ENCODE data around the gene SH3BGRL2.
"Not testable (repeated sequence)": the region's sequence is repeated elsewhere in the genome, so short reads cannot be mapped to it uniquely, and the experiment has no call there.

SH3BGRL2 gene

DNA sequence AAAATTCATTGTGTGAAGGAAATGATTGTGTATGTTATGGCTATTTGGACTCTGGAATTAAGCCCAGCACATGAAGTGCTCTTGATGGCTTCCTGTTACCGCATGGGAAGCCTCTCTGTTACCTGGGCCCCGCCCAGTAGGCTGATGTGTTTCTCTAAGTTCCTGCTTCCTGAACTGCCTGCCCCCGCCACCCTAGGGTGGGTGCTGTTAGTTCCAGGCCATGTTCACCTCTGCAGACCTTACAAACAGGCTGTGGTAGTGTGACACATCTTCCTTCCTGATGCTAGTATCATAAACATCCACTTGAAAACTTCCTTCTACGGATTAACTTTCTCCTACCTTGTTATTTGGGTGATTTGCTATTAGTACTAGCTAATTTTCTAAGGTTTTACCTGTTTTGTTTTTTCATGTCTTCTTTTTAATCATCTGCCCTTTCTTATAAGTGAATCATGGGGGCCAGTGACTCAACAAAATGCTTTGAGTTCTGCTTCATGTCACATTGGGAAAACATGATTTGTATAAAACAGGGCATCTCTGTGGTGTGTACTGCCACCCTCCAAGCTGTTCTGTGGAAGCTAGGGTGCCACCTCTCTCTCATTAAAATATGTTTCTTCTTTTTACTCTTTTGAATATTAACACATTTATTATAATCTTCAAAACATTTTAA, 40.6 kb downstream of the SH3BGRL2 start:
- H3K27ac ChIP-seq = no peak overlapping the region
- no peak for TF ChIP-seq CTCF (conservative IDR thresholded peaks at IDR 0.05; ENCODE audit: low read depth)
- DNase-seq (ENCODE audit: low spot score) = peak; percentile 32
- ChIA-PET POLR2A (ENCODE audit: low non-redundant PET) (no interaction called here), CTCF (interaction anchor here (0.5 to 1.2 kb wide), 3 partner anchors 32 to 200 kb away, joined by 3 to 7 read pairs (median 3); no protein-coding TSS in a partner anchor)

GRCh38 chr6:79672631-79673111, 41.5 kb downstream of the SH3BGRL2 start:
- DNase-seq (ENCODE audit: low spot score) = peak; percentile 28
- no peak overlapping the region for H3K27ac ChIP-seq
- CTCF ChIA-PET = interaction anchor here (0.5 to 1.4 kb wide), 9 partner anchors 8 to 360 kb away, joined by 3 to 10 read pairs (median 4); no protein-coding TSS in a partner anchor
- POLR2A ChIA-PET (ENCODE audit: low non-redundant PET) = no interaction called here
- peak; percentile 53 for TF ChIP-seq CTCF (conservative IDR thresholded peaks at IDR 0.05; ENCODE audit: low read depth)

- POLR2A ChIA-PET (ENCODE audit: low non-redundant PET) = no interaction called here
- TF ChIP-seq CTCF (conservative IDR thresholded peaks at IDR 0.05; ENCODE audit: low read depth) = no peak
- no peak overlapping the region for H3K27ac ChIP-seq
- CTCF ChIA-PET = no interaction called here
- DNase-seq (ENCODE audit: low spot score) = no peak
Measured at GRCh38 chr6:79673947-79674346, 42.8 kb downstream of the SH3BGRL2 start.

- CTCF ChIA-PET = interaction anchor here (0.6 kb wide), 1 partner anchor 623 kb away, joined by 3 read pairs; no protein-coding TSS in a partner anchor
- no peak overlapping the region for H3K27ac ChIP-seq
- POLR2A ChIA-PET (ENCODE audit: low non-redundant PET) = no interaction called here
- DNase-seq (ENCODE audit: low spot score) = no peak
- no peak for TF ChIP-seq CTCF (conservative IDR thresholded peaks at IDR 0.05; ENCODE audit: low read depth)
Measured at GRCh38 chr6:79676785-79677736, 45.9 kb downstream of the SH3BGRL2 start.

- CTCF ChIA-PET; DNase-seq (ENCODE audit: low spot score): not testable (repeated sequence)
Measured at GRCh38 chr6:79682682-79683081, 51.6 kb downstream of the SH3BGRL2 start.

DNA sequence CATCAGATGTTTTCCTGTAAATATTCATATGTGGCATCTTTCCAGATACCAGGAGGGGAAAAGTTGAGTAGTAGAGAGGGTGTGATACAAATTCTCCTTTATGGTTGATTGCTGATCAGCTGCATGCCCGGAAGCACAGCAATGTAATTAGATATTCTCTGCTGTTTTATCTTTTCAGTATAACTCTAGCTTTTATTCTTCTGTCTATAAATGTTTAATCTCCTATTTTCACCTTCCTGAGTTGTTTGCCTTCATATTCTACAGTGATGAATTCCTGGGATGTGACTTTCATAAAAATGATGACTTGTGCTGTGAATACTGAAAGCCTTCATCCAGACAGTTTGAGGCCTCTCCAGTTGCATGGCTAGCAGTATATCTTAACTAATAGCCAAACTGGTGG, 53.7 kb downstream of the SH3BGRL2 start:
- DNase-seq (ENCODE audit: low spot score) = no peak
- CTCF ChIA-PET = no interaction called here
- no peak for TF ChIP-seq CTCF (conservative IDR thresholded peaks at IDR 0.05; ENCODE audit: low read depth)
- H3K27ac ChIP-seq = no peak overlapping the region
- POLR2A ChIA-PET (ENCODE audit: low non-redundant PET) = no interaction called here

More at GRCh38 chr6:79682682-79683081, 51.6 kb downstream of the SH3BGRL2 start:
- POLR2A ChIA-PET (ENCODE audit: low non-redundant PET); H3K27ac ChIP-seq: not testable (repeated sequence)
